NCI-H2171 treated with DMSO at 0.1 percent for 48 hours (cell line): ENCODE results near the gene UBXN1.
A peak's percentile ranks its signal among the peaks of the same experiment; 100 is the strongest.
"Not testable (repeated sequence)": the region's sequence is repeated elsewhere in the genome, so short reads cannot be mapped to it uniquely, and the experiment has no call there.

Source experiments
- DNase-seq: peaks from one replicate; lab custom pipeline; 2025; lab: John Stamatoyannopoulos, UW

UBXN1 gene

GRCh38 chr11:62708392-62708791, 29.5 kb upstream of the UBXN1 start:
- no peak for DNase-seq

- no peak for DNase-seq
Observed at GRCh38 chr11:62707277-62707861, 28.5 kb upstream of the UBXN1 start, which contains the start of the genes BSCL2 and GNG3. TSS of gene BSCL2 (minus strand) at chr11:62707424. CDS start at chr11:62707195, 229 bp downstream. TSS of gene GNG3 (plus strand) at chr11:62707676. CDS start at chr11:62708296, 620 bp downstream.

DNA sequence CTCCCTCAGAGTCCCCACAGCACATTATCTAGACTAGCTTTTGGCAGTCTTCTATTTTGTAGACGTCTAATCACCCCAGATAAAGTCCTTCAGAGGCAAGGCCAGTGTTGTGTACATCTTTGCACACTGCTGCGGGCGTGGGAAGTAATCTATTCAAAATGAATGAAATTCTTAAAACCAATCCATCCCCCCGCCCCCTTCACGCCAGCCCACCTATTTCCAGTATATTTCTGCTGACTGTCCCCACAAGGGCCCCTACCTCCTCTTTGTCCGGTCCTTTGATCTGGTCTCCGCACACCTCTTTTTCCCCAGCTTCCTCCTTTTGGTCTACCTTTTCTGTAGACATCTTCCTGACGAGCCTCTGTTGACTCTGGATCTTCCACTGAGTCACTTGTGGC, 28.0 kb upstream of the UBXN1 start:
- no peak for DNase-seq

GRCh38 chr11:62705880-62706849, 27.3 kb upstream of the UBXN1 start:
- DNase-seq = peak; percentile 97

DNA sequence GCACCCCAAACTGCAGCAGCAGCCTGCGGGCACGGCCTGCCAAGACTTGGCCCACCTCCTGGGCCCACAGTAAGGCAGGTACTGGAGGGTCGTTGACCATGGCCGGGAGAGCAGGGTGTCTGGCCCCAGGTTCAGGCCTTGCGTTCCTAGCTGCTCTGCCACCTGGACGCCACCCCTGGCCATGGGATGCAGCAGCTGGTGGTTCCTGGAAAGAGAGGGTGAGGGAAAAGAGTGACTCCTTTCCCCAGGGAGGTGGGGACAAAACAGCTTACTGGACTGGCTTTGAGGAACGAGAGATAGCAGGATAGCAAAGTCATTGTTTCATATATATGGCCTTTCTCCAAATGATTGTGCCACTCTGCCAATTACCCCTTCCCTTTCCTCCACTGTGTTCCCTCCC, 26.5 kb upstream of the UBXN1 start:
- DNase-seq = peak; percentile 51

DNA sequence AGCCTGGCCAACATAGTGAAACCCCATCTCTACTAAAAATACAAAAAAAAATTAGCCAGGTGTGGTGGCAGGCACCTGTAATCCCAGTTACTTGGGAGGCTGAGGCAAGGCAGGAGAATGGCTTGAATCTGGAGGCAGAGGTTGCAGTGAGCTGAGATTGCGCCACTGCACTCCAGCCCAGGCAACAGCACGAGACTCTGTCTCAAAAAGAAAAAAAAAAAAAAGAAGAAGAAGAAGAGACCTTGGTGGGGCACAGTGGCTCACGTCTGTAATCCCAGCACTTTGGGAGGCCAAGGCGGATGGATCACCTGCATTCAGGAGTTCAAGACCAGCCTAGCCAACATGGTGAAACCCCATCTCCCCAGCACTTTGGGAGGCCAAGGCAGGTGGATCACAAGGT, 25.0 kb upstream of the UBXN1 start:
- DNase-seq = not testable (repeated sequence)

- no peak for DNase-seq
Observed at GRCh38 chr11:62702246-62702645, 23.4 kb upstream of the UBXN1 start.

DNA sequence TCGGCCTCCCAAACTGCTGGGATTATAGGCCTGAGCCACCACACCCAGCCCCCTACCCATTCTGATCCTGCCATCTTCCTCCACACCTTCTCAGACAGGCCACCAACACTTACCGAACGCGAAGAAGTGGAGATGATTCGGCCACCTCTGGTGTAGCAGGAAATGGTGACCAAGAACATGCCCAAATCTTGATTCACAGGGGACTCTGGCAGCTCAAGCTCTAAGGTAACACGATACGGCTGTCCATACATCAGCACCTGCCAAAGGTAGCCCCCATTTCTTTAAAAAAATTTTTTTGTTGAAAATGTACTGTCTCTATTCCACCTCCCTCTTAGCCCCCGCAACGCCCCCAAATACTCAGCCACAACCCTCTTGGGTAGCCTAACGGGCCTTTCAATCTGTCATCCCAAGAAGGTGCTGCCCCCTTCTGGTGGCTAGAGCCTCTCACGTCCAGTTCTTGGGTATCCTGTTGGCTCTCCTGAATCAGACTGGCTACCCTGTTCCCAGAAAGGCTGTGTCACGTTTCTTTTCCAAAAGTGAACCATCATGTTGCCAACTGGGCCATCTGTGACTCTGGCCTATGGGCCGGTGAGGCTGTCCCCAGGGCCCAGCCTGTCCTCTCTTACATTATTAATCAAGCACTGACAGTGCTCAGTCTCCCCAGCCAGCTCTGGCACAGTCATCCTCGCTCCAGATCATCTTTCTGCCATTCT, 15.7 kb upstream of the UBXN1 start:
- peak; percentile 28 for DNase-seq

DNA sequence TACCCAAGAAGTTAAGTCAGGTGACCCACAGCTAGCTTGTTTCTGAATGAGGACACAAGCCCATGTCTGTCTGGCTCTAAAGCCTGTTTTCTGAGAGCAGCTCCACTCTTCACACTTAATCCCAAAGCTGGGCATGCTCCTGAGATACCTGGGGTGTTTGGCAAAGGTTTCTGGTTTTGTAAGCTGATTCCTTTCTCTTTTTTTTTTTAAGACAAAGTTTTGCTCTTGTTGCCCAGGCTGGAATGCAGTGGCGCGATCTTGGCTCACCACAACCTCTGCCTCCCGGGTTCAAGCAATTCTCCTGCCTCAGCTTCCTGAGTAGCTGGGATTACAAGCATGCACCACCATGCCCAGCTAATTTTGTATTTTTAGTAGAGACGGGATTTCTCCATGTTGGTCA, 14.8 kb upstream of the UBXN1 start:
- DNase-seq = not testable (repeated sequence)

DNA sequence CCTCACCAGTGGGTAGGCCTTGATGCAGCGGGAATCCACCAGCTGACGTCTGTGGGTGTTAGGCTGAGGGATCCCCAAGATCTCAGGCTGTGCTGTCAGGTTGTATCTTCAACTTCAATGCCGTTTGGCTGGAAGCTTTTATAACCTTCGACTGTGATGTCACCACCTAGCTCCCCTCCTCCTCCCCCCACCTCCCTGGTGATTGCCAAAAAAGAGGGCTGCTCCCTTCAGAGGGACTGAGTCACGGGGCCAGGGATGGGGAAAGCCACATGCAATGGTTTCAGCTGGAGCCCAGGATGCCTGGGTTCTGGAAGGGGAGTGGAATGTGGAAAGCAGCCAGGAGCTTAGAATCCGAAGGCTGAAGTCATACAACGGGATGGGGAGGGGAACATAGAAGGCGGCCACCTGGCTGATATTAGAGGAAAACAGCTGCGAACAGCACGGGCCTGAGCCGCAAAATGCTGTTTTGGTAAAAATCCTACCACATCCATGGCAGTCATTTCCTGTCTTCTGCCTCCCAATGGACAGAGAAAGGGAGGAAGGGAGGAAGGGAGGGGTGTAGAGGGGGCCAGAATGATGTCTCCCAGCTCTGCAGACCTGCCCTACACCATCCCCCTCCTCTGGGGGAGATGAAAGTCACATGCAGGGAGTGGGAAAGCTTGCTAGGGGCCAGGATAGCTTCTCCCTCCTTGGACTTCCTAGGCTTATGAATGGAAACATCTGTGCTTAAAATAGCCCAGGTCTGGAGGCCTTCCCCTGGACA, 10.7 kb upstream of the UBXN1 start, which contains the start of gene LRRN4CL:
LRRN4CL (minus strand) TSS at position 110 of the 763 bp plus-strand sequence. CDS start 1,022 bp downstream, outside the sequence.
- DNase-seq = peak; percentile 45

DNA sequence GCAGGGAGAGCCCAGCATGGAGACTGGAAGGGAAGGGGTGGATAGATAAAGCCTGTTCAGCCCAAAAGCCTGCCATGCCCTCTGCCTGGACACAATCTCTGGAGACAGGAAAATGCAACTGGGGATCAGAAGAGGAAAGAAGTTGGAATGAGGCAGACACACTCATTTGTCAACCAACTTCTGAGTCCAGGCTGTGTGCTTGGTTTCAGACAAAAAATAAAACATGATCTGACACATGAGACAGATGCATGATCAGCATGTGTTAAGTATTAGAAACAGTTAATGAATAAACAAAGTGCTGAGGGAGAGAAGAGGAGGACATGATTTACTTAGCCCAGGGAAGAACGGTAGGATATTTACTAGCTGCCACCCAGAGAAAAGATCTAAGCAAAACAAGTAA, 9.6 kb upstream of the UBXN1 start:
- no peak for DNase-seq

DNA sequence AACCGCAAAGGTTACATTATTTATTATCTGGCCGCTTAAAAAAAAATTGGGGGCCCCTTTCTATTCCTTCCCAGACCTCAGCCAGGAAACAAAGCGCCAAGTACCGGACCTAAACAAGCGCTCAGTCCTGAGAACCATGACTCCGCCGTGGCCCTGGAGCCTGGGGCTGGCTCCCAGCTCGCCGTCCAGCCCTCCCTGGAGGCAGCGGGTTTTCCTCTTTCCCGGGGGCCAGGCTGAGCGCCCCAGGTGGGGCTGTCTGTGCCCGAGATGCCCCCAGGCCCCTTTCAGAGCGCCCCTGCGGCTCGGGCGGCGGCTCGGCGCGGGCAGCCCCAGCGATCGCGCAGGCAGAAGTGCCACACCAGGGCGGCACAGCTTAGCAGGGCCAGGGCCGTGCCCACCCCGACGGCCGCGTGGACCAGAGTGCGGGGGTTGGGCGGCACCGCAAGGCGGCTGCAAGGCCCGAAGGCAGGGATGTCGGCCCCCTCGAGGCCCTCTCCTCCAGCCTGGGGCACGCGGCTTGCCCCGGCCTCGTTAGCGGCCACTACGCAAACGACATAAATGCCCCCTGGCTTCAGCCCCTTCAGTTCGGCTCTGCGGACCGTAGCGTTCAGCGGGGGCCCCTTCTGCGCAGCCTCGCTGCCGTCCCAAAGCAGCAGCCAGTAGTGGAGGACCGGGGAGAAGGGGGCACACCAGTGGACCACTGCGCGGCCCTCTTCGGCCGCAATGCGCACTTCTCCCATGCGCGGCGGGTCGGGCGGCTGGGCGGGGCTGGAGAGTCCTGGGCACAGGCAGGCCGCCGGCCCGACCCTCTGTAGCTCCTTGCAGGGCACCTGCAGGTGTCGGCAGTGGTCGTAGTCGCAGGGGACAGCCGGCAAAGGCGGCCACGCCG, 8.9 kb upstream of the UBXN1 start:
- no peak for DNase-seq

DNA sequence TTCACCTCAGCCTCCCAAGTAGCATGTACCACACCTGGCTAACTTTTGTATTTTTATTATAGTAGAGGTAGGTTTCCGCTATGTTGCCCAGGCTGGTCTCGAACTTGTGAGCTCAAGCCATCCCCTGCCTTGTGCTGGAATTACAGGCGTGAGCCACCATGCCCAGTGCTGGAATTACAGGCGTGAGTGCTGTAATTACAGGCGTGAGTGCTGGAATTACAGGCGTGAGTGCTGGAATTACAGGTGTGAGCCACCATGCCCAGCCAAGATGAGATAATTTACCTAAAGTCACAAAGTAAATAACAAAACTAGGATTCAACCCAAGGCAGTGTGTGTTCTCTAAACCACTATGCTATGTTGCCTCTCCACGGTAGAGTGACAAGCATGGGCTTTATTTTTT, 3.6 kb upstream of the UBXN1 start:
- DNase-seq = no peak

DNA sequence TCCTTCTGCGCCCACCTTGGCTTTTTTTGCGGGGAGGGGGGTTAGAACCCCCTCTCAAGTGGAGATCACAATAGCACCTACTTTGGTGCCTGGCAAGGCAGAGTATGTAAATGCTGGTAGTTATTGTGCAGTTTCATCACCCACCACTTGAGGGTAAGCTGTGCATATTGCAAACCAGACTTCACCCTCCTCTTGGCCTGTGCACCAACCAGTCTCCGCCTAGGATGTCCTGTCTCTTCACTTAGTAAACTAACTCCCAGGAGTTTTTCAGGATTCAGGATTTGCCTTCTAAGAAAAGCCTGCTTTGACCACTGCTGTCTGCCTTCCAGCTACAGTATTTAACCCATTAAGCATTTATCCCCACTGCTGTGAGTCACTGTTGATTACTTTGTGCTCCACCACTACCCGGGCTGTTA, 2.0 kb upstream of the UBXN1 start:
- peak; percentile 52 for DNase-seq

DNA sequence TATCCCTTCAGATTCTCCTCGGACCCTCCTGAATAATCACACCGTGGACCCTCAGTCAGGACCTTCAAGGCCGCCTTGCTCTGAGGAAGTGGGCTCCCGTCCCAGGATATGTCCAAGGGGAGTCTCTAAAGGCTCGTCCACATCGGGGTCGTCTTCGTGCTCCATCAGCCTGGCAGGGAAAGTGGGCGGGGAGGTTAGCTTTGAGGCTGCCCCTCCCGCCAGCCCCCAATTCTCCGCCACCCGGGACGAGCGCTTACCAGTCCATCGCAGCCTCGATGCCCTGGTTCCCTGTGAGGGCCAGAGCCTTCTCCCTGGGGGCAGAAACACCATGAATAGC, 472 bp downstream of the UBXN1 start:
- no peak for DNase-seq

- DNase-seq = no peak
Observed at GRCh38 chr11:62677714-62678113, 1.2 kb downstream of the UBXN1 start.

- peak; percentile 52 for DNase-seq
Observed at GRCh38 chr11:62677156-62677555, 1.7 kb downstream of the UBXN1 start.

- DNase-seq = no peak
Observed at GRCh38 chr11:62676698-62677097, 2.2 kb downstream of the UBXN1 start.

- DNase-seq = not testable (repeated sequence)
Observed at GRCh38 chr11:62675415-62675814, 3.5 kb downstream of the UBXN1 start.

- no peak for DNase-seq
Observed at GRCh38 chr11:62673196-62673525, 5.7 kb downstream of the UBXN1 start.
